Measurements from ENCODE around the gene SPAG16. TPM values are rescaled to one million over a fixed set of nuclear protein-coding genes. Genes with fewer than 3 reads are reported as not detected.
A peak's percentile ranks its signal among the peaks of the same experiment; 100 is the strongest.

Gene SPAG16
- total RNA-seq, 1 experiment from 2014 or later, result 17.3 TPM

GRCh38 chr2:213640738-213641425 lies 356.6 kb downstream of the SPAG16 start:
- Histone ChIP-seq H3K4me1 (ENCODE audit: insufficient read depth, low read length) (no peaks in the 10 kb centered on the region), H3K79me2 (ENCODE audit: insufficient read depth, low read length) (no peaks in the 10 kb centered on the region), H3K27me3 (ENCODE audit: insufficient read depth, low read length) (no peaks in the 10 kb centered on the region), H2BK15ac (ENCODE audit: low read depth, low read length) (no peak overlapping the region), H3K9me3 (ENCODE audit: control insufficient read depth, low read depth, low read length) (no peaks in the 10 kb centered on the region), H4K8ac (replicated peaks; ENCODE audit: insufficient read length, low read depth, low read length) (no peak overlapping the region), H3K4me2 (ENCODE audit: insufficient read depth, insufficient read length, low read length) (no peak overlapping the region), H3K79me1 (ENCODE audit: insufficient read depth, low read depth, low read length, poor library complexity, severe bottlenecking) (no peaks in the 10 kb centered on the region), H4K5ac (ENCODE audit: insufficient read length, low read depth, low read length) (no peak overlapping the region), H4K91ac (ENCODE audit: insufficient read length, low read depth, low read length) (no peak overlapping the region), H3K14ac (ENCODE audit: insufficient read depth, low read length) (no peak overlapping the region), H3K23me2 (ENCODE audit: insufficient read length, low read depth, low read length, poor library complexity, severe bottlenecking) (no peaks in the 10 kb centered on the region), H3K9ac (ENCODE audit: extremely low read depth, insufficient read length, low read length) (no peak overlapping the region), H2AK5ac (ENCODE audit: insufficient read length, low read length) (no peak overlapping the region), H3K4ac (ENCODE audit: low read depth, low read length) (no peak overlapping the region), H3T11ph (ENCODE audit: low read length) (no peak overlapping the region), H4K20me1 (ENCODE audit: control insufficient read depth, insufficient read depth, insufficient read length) (no peaks in the 10 kb centered on the region), H3K27ac (ENCODE audit: insufficient read length, low read depth, low read length) (no peak overlapping the region), H3K18ac (ENCODE audit: insufficient read length, low read depth, low read length) (no peak overlapping the region), H2BK12ac (ENCODE audit: insufficient read length, low read depth, low read length) (no peak overlapping the region), H2BK120ac (ENCODE audit: low read depth, low read length, poor library complexity, severe bottlenecking) (no peak overlapping the region), H2BK20ac (ENCODE audit: low read depth, low read length, poor library complexity, severe bottlenecking) (no peak overlapping the region), H3K23ac (ENCODE audit: insufficient read length, low read depth, low read length) (no peak overlapping the region), H2BK5ac (ENCODE audit: insufficient read length, low read length) (no peak overlapping the region), H2AFZ (ENCODE audit: low read length) (no peak overlapping the region), H3K56ac (ENCODE audit: insufficient read length, low read depth, low read length) (no peak overlapping the region)
- H3K27me3 Mint-ChIP-seq (ENCODE audit: low read depth), result no peaks in the 10 kb centered on the region
- H3K9me3 Mint-ChIP-seq, result peaks cover under 1 to 2% of the 10 kb centered on the region in 2 experiments; a peak in 4 of 5 replicates
- H3K4me1 Mint-ChIP-seq, result no peaks in the 10 kb centered on the region
- peak overlapping the region in 1 of 3 experiments; percentile 80; a peak in 2 of 7 replicates for H3K27ac Mint-ChIP-seq
- no peak for TF ChIP-seq CTCF (conservative IDR thresholded peaks at IDR 0.05)
- no peak for DNase-seq
- peaks cover 0 to 2% (median 0%) of the 10 kb centered on the region in 3 experiments; a peak in 1 of 7 replicates for H3K36me3 Mint-ChIP-seq (ENCODE audit: insufficient read depth in 1 of 3, low read depth in 3 of 3)
- no CpG with 5 or more reads among the region's 3 CpGs for WGBS (ENCODE audit: extremely low coverage, insufficient read length, low lambda C conversion rate)
- no peak overlapping the region for H3K4me3 Mint-ChIP-seq

Data from H9 (cell line).